HepG2 (cell line): Measurements from ENCODE around the gene CCDC57. TPM values are rescaled to one million over a fixed set of nuclear protein-coding genes. Genes with fewer than 3 reads are reported as not detected.
A peak's percentile ranks its signal among the peaks of the same experiment; 100 is the strongest.

Experiments used
- HBP1 ChIP-seq: IDR thresholded peaks from 2 replicates; pipeline ENCODE4 v1.6.1; 2016; ENCODE audit warnings: low read depth, control low read depth
- HDAC1 ChIP-seq: sonication (generic); formaldehyde crosslinking; IDR thresholded peaks from 2 replicates; pipeline ENCODE4 v1.5.1; 2020; ENCODE audit warnings: mild to moderate bottlenecking, missing genetic modification reagents
- HMGXB3 ChIP-seq: sonication (generic); formaldehyde crosslinking; IDR thresholded peaks from 2 replicates; pipeline ENCODE4 v1.4.0; 2020; ENCODE audit warnings: missing genetic modification reagents, borderline replicate concordance
- ZBTB4 ChIP-seq: sonication (generic); formaldehyde crosslinking; IDR thresholded peaks from 2 replicates; pipeline ENCODE4 v1.4.0; 2020; ENCODE audit warnings: missing genetic modification reagents, mild to moderate bottlenecking, borderline replicate concordance
- ZNF281 ChIP-seq: sonication (generic); formaldehyde crosslinking; IDR thresholded peaks from 2 replicates; pipeline ENCODE4 v1.4.0; 2020; ENCODE audit warnings: missing genetic modification reagents, borderline replicate concordance
- ZNF501 ChIP-seq: sonication (generic); formaldehyde crosslinking; IDR thresholded peaks from 2 replicates; pipeline ENCODE4 v1.5.1; 2020; ENCODE audit warnings: mild to moderate bottlenecking, moderate library complexity, missing genetic modification reagents
- ZNF567 ChIP-seq: sonication (generic); formaldehyde crosslinking; IDR thresholded peaks from 2 replicates; pipeline ENCODE4 v1.8.1; 2023; ENCODE audit warnings: mild to moderate bottlenecking, missing genetic modification reagents, borderline replicate concordance
- ZNF703 ChIP-seq: sonication (generic); formaldehyde crosslinking; IDR thresholded peaks from 2 replicates; pipeline ENCODE4 v1.5.1; 2020; ENCODE audit warnings: missing genetic modification reagents, mild to moderate bottlenecking, moderate library complexity, borderline replicate concordance
- polyA plus RNA-seq, 8 experiments: library from polyadenylated mRNA; depleted of rRNA in 3 of 8; stranded (reverse) in 7 of 8; unstranded in 1 of 8; fragments of >200 nt; fragmentation: Illumina TruSeq in 4 of 8; extraction: Trizol in 4 of 8; gene quantifications; 2 replicates each; pipeline versions ENCODE4 v1.2.1 to v1.2.3, GENCODE V29; 2011 to 2016; ENCODE audit warnings: low read depth in 4 of 8, missing spikeins in 1 of 8, mixed read lengths in 1 of 8; ENCODE audit not compliant: insufficient read depth in 1 of 8
- total RNA-seq, 5 experiments: library from RNA; depleted of rRNA; stranded (reverse); fragments of >200 nt; fragmentation: Illumina TruSeq; extraction: Trizol; gene quantifications; 2 replicates each; pipeline ENCODE4 v1.2.3, GENCODE V29; 2016; ENCODE audit warnings: low read depth in 1 of 5
- TF ChIP-seq, protein P1 (sequence below): sonication (generic); formaldehyde crosslinking; IDR thresholded peaks from 2 replicates; pipeline ENCODE4 v1.5.1; 2020; ENCODE audit warnings: mild to moderate bottlenecking, moderate library complexity, missing genetic modification reagents
- TF ChIP-seq, protein P2 (sequence below): sonication (generic); formaldehyde crosslinking; IDR thresholded peaks from 2 replicates; pipeline ENCODE4 v1.8.0; 2022; ENCODE audit warnings: mild to moderate bottlenecking, missing genetic modification reagents, moderate library complexity

CCDC57 gene
- total and polyA plus RNA-seq, 2 of the 13 experiments (the other 11 are each of a cell fraction or from before 2014, with no cell fraction given), result 59.3 to 59.9 TPM

GRCh38 chr17:82228842-82229697 lies 16.4 kb upstream of the CCDC57 start, which contains the start of gene SLC16A3 (continued):
- TF ChIP-seq, protein P1, sequence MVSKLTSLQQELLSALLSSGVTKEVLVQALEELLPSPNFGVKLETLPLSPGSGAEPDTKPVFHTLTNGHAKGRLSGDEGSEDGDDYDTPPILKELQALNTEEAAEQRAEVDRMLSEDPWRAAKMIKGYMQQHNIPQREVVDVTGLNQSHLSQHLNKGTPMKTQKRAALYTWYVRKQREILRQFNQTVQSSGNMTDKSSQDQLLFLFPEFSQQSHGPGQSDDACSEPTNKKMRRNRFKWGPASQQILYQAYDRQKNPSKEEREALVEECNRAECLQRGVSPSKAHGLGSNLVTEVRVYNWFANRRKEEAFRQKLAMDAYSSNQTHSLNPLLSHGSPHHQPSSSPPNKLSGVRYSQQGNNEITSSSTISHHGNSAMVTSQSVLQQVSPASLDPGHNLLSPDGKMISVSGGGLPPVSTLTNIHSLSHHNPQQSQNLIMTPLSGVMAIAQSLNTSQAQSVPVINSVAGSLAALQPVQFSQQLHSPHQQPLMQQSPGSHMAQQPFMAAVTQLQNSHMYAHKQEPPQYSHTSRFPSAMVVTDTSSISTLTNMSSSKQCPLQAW (CRISPR knock-in tag), result no peak
- TF ChIP-seq ZNF567 (CRISPR knock-in tag) (no peak), HBP1 (peak; percentile 84; the same call in 1 of the 2 replicates), ZNF281 (CRISPR knock-in tag) (no peak), ZNF703 (CRISPR knock-in tag) (no peak), ZNF501 (CRISPR knock-in tag) (no peak), ZBTB4 (no peak), HMGXB3 (CRISPR knock-in tag) (no peak), HDAC1 (CRISPR knock-in tag) (peak; percentile 42)
- TF ChIP-seq, protein P2, sequence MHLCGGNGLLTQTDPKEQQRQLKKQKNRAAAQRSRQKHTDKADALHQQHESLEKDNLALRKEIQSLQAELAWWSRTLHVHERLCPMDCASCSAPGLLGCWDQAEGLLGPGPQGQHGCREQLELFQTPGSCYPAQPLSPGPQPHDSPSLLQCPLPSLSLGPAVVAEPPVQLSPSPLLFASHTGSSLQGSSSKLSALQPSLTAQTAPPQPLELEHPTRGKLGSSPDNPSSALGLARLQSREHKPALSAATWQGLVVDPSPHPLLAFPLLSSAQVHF (CRISPR knock-in tag), result no peak
